ENCODE results near the gene ZC3HAV1. TPM values are rescaled to one million over a fixed set of nuclear protein-coding genes. Genes with fewer than 3 reads are reported as not detected.

ZC3HAV1 gene
- total RNA-seq, 1 experiment from 2014 or later: 38.0 TPM

DNA sequence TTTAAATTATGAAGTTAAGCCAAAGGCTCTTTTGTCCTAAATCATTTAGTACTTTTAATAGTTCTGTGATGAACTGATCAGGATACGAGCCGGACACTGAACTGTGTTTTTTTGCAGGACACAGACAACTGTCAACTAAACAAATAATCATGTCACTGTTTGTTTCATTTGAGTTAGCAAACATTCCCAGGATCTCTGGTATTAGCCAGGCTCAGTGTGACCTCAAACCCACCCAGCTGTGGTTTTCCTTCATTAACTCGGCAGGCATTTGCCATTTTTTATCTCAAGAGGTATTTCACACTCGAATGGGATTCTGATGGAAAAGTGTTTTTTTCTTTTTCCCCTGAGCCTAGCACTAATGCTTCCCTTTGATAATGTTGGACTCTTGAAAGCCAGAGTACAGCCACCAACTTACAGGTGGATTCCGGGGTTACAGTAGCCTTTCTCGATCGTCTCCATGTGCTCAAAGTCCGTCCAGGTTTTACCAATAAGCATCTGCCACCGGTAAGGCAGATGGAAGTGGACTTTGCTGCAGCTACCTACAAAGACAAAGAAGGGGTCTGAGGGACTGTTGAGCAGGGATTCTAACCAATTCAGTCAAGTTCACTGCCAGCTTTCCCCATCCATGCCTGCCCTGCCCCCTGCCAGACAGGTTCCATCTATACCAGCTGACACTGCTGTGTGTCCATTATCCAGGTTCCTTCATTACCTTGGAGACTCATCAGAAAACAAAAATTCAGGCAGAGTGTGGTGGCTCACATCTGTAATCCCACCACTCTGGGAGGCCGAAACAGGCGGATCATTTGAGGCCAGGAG, 33.4 kb downstream of the ZC3HAV1 start:
- no peak overlapping the region for H3K4me3 Mint-ChIP-seq
- no peak for DNase-seq (ENCODE audit: low spot score)
- no peaks in the 10 kb centered on the region for H3K9me3 Mint-ChIP-seq
- H3K4me1 Mint-ChIP-seq: no peaks in the 10 kb centered on the region
- TF ChIP-seq ATF3 (CRISPR knock-in tag; conservative IDR thresholded peaks at IDR 0.05): no peak
- TF ChIP-seq EMX1 (CRISPR knock-in tag; IDR thresholded peaks at IDR 0.05): no peak
- no peak for TF ChIP-seq GRHL2 (CRISPR knock-in tag; IDR thresholded peaks at IDR 0.05; ENCODE audit: insufficient replicate concordance, severe bottlenecking)
- TF ChIP-seq STAT6 (CRISPR knock-in tag; conservative IDR thresholded peaks at IDR 0.05; ENCODE audit: low read depth): no peak
- TF ChIP-seq RORB (CRISPR knock-in tag; IDR thresholded peaks at IDR 0.05): no peak
- TF ChIP-seq, protein P1, sequence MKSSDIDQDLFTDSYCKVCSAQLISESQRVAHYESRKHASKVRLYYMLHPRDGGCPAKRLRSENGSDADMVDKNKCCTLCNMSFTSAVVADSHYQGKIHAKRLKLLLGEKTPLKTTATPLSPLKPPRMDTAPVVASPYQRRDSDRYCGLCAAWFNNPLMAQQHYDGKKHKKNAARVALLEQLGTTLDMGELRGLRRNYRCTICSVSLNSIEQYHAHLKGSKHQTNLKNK (CRISPR knock-in tag; IDR thresholded peaks at IDR 0.05): no peak
- TF ChIP-seq SMAD3 (CRISPR knock-in tag; IDR thresholded peaks at IDR 0.05; ENCODE audit: borderline replicate concordance): no peak
- no peak for TF ChIP-seq FOXP1 (CRISPR knock-in tag; IDR thresholded peaks at IDR 0.05; ENCODE audit: borderline replicate concordance)
- ChIA-PET POLR2A (no interaction called here), CTCF (interaction anchor here (1.3 to 1.9 kb wide), 13 partner anchors 11 to 228 kb away, joined by 3 to 25 read pairs (median 5); a partner anchor contains a TSS)
- no peak for ATAC-seq
- peaks cover 74% of the 10 kb centered on the region for H3K36me3 Mint-ChIP-seq
- H3K27me3 Mint-ChIP-seq (ENCODE audit: low read depth): no peaks in the 10 kb centered on the region
- peak overlapping the region; percentile 91 for H3K27ac Mint-ChIP-seq

GRCh38 chr7:139075031-139075652, 34.4 kb downstream of the ZC3HAV1 start:
- Mint-ChIP-seq H3K4me1 (no peaks in the 10 kb centered on the region), H3K27ac (peak overlapping the region; percentile 20; the same call in 1 of the 2 replicates), H3K36me3 (peaks cover 69% of the 10 kb centered on the region), H3K27me3 (ENCODE audit: low read depth) (no peaks in the 10 kb centered on the region), H3K9me3 (no peaks in the 10 kb centered on the region), H3K4me3 (no peak overlapping the region)
- peak; percentile 87 for ATAC-seq
- ChIA-PET CTCF (interaction anchor here (0.5 to 1.9 kb wide), 37 partner anchors 8 to 365 kb away, joined by 3 to 25 read pairs (median 4); partner anchors contain the start of gene ZC3HAV1L), POLR2A (no interaction called here)
- peak; percentile 53 for DNase-seq (ENCODE audit: low spot score)
- TF ChIP-seq GTF2I (CRISPR knock-in tag; conservative IDR thresholded peaks at IDR 0.05) (no peak), CTCF (IDR thresholded peaks at IDR 0.05) (peak; percentile 70)

DNA sequence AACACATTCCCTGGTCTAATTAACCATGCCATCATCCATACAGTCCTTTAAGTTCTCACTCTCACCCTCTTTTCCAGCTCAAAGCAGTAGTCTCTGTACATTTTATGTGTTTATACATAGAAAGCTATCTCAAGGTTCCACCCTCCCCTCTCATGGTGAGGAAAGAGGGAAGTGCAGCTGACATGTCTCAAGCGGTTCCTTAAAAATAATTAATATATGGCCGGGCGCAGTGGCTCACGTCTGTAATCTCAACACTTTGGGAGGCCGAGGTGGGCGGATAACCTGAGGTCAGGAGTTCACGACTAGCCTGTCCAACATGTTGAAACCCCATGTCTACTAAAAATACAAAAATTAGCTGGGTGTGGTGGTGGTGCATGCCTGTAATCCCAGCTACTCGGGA, 36.7 kb downstream of the ZC3HAV1 start:
- ATAC-seq: no peak
- peaks cover 66% of the 10 kb centered on the region for H3K36me3 Mint-ChIP-seq
- no peaks in the 10 kb centered on the region for H3K4me1 Mint-ChIP-seq
- POLR2A ChIA-PET: no interaction called here
- no peak overlapping the region for H3K4me3 Mint-ChIP-seq
- CTCF ChIA-PET: no interaction called here
- no peak overlapping the region for H3K27ac Mint-ChIP-seq
- no peak for DNase-seq (ENCODE audit: low spot score)
- H3K9me3 Mint-ChIP-seq: peaks cover 10% of the 10 kb centered on the region
- no peaks in the 10 kb centered on the region for H3K27me3 Mint-ChIP-seq (ENCODE audit: low read depth)
- TF ChIP-seq GABPB1 (CRISPR knock-in tag; IDR thresholded peaks at IDR 0.05): no peak
- no peak for TF ChIP-seq NR3C1 (CRISPR knock-in tag; conservative IDR thresholded peaks at IDR 0.05; ENCODE audit: low read depth)
- no peak for TF ChIP-seq NFE2L1 (CRISPR knock-in tag; IDR thresholded peaks at IDR 0.05)
- no peak for TF ChIP-seq NR2C2 (CRISPR knock-in tag; IDR thresholded peaks at IDR 0.05)
- TF ChIP-seq ATF2 (CRISPR knock-in tag; IDR thresholded peaks at IDR 0.05; ENCODE audit: borderline replicate concordance, low read depth): no peak
- no peak for TF ChIP-seq CTCF (IDR thresholded peaks at IDR 0.05)
- TF ChIP-seq, protein P1 (CRISPR knock-in tag; IDR thresholded peaks at IDR 0.05): no peak
- TF ChIP-seq GTF2I (CRISPR knock-in tag; conservative IDR thresholded peaks at IDR 0.05): no peak
- no peak for TF ChIP-seq NR1H2 (CRISPR knock-in tag; IDR thresholded peaks at IDR 0.05)
- TF ChIP-seq, protein P2, sequence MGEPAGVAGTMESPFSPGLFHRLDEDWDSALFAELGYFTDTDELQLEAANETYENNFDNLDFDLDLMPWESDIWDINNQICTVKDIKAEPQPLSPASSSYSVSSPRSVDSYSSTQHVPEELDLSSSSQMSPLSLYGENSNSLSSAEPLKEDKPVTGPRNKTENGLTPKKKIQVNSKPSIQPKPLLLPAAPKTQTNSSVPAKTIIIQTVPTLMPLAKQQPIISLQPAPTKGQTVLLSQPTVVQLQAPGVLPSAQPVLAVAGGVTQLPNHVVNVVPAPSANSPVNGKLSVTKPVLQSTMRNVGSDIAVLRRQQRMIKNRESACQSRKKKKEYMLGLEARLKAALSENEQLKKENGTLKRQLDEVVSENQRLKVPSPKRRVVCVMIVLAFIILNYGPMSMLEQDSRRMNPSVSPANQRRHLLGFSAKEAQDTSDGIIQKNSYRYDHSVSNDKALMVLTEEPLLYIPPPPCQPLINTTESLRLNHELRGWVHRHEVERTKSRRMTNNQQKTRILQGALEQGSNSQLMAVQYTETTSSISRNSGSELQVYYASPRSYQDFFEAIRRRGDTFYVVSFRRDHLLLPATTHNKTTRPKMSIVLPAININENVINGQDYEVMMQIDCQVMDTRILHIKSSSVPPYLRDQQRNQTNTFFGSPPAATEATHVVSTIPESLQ (CRISPR knock-in tag; IDR thresholded peaks at IDR 0.05): no peak
- no peak for TF ChIP-seq EMX1 (CRISPR knock-in tag; IDR thresholded peaks at IDR 0.05)

Measured in WTC11 (cell line).